Measurements from ENCODE around the gene NACAD. TPM values are rescaled to one million over a fixed set of nuclear protein-coding genes. Genes with fewer than 3 reads are reported as not detected.
A peak's percentile ranks its signal among the peaks of the same experiment; 100 is the strongest.

NACAD gene
- total RNA-seq, 4 donors from 2014 or later, result 0.89 to 2.0 (median 1.7) TPM

DNA sequence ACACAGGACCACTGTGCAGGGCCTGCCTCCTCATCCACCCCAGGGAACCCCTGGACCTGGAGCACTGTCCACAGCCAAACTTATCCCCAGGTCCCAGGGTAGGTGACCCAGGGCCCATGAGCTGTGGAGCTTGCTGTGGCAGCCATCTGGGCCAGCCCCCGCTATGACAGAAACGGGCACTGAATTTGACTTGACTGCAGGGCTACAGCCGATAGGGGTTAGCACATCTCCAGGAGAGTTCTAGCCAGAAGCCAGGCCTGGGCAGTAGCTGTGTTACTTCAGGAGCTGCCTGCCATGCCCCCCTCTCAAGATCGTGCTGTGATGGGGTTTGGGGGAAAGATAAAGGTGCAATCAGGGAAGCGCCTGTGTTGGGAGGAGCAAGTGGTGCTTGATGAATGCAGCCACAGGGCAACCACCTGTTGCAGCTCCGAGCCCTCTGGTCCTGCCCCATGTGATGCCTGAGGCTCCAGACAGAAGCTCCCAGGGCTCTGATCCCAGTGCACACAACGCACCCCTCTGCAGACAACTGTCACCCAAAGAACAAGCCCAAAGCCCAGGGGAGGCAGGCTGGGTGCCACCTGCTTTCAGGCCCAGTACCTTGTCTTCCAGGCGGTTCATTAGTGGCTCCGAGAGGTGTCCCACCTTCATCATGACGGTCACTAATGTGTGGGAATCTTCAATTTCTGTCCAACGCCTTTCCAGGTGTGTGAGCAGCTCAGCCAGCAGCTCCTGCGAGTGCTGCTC, 16.2 kb upstream of the NACAD start:
- intact Hi-C loops (cut with DNase I; ENCODE audit: low total_unique reads), result no loop called here
- TF ChIP-seq CTCF (IDR thresholded peaks at IDR 0.05) (no peak), POLR2A (IDR thresholded peaks at IDR 0.05) (no peak)
- no peak overlapping the region for H3K4me3 ChIP-seq (ENCODE audit: low read depth, poor library complexity, severe bottlenecking)
- WGBS, 2 donors, result 84 to 94% methylated on average over 12 of the region's 12 CpGs
- DNase-seq (ENCODE audit: low spot score in 2 of 2), result peak in 1 of 2 donors; percentile 67

DNA sequence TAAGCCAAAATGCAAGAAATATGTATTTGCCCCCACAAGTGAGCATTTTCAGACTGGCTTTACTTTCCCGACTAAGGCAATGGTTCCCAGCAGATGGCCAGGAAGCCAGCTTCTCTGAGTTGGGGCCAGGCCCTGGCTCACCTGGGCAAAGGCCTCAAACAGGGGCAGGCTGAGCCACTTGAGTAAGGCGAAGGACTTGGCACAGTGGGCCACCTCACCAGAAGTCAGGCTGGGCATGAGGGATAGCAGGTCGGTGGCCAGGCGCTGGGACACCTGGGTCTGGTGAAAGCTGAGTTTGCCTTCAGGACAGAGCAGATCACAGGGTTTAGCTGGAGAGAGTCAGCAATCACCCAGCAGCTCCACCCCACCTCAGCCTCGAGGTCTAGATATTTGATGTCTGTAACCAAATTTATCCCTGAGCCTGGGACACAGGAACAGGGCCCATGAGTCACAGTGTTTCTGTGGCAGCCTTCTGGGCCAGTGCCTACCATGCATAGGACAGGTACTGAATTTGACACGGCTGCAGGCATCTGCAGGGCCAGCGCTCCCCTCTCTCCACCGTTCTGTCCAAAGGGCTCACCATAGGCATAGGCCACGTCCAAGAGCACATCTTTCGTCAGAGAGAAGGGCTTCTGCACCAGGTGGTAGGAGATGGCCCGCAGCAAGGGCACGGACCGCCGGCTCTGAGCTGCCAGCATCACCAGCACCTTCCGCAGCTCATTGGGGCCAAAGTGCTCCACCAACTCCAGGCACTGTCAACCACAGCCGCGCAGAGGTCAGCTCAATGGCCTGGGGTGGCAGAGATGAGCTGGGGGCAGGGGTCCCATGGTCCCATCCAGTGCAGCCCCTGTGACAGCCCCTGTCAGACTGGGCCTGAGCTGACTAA, 15.4 kb upstream of the NACAD start:
- intact Hi-C loops (cut with DNase I; ENCODE audit: low total_unique reads), result no loop called here
- H3K4me3 ChIP-seq (ENCODE audit: low read depth, poor library complexity, severe bottlenecking), result no peak overlapping the region
- WGBS, 2 donors, result 90 to 95% methylated on average over 17 of the region's 17 CpGs
- no peak for TF ChIP-seq POLR2A (IDR thresholded peaks at IDR 0.05)
- TF ChIP-seq CTCF (IDR thresholded peaks at IDR 0.05), result no peak
- peak in 1 of 2 donors; percentile 80 for DNase-seq (ENCODE audit: low spot score in 2 of 2)

- whole genome bisulfite sequencing, 2 donors, result 88 to 89% methylated on average over 14 of the region's 14 CpGs
Measured at GRCh38 chr7:45102785-45103712, 14.3 kb upstream of the NACAD start.

DNA sequence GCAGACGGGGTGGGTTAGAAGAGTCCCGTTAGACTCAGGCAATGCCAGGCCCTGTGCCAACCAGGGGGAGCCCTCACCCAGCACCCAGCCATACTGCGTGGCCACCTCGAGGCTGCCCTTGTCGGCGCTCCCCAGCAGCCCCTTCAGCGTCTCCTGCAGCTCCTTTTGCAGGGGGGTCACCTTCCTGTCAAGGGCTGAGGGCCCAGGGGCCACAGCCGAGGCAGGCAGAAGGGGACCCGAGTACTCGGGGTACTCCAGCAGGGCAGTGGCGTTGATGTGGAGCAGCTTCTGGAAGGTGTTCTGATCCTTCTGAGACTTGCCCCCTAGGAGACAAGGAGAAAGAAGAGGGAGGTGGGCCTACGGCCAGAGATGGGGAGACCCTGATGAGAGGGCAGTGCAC, 13.0 kb upstream of the NACAD start:
- no peak for DNase-seq (ENCODE audit: low spot score in 2 of 2)
- no peak overlapping the region for H3K4me3 ChIP-seq (ENCODE audit: low read depth, poor library complexity, severe bottlenecking)
- WGBS, 2 donors, result 91 to 93% methylated on average over 12 of the region's 12 CpGs
- intact Hi-C loops (cut with DNase I; ENCODE audit: low total_unique reads), result no loop called here
- TF ChIP-seq CTCF (IDR thresholded peaks at IDR 0.05), result no peak
- TF ChIP-seq POLR2A (IDR thresholded peaks at IDR 0.05), result no peak

More at GRCh38 chr7:45102785-45103712, 14.3 kb upstream of the NACAD start:
- DNase-seq (ENCODE audit: low spot score in 2 of 2), result no peak
- intact Hi-C loops (cut with DNase I; ENCODE audit: low total_unique reads), result no loop called here
- H3K4me3 ChIP-seq (ENCODE audit: low read depth, poor library complexity, severe bottlenecking), result no peak overlapping the region
- TF ChIP-seq CTCF (IDR thresholded peaks at IDR 0.05), result no peak
- no peak for TF ChIP-seq POLR2A (IDR thresholded peaks at IDR 0.05)

DNA sequence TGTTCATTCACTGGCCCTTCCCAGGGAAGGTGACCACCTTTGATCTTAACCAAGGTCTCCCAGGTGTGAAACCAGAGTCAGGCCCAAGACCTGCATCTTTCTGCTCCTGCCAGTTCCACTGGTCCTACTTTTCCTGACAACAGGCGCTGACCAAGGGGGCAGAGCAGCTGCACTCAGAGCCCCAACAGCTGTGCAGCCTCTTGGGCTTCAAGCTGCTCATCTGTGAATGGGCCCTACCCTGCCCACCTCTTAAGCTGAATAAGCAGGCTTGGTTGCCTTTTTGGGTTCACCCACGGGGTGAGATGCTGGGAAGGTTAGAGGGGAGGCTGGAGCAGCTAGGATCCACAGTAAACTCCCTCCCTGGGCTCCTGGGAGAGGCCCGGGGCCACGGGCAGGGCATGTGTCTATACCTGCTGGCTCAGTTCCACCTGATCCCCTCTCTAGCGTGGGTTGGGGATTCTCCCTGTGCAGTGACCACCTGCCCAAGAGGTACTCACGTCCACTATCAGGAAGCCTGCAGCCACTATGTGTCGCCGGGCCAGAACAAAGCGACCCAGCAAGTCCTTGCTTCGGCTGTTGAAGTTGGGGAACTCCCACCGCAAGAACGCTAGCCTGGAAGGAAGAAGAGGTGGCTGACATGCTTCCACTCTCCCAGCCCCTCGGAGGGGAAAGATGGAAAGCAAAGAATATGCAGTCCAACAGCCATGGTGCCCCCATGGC, 12.2 kb upstream of the NACAD start:
- no peak for DNase-seq (ENCODE audit: low spot score in 2 of 2)
- WGBS, 2 donors, result 88 to 98% methylated on average over 10 to 13 of the region's 13 CpGs
- intact Hi-C loops (cut with DNase I; ENCODE audit: low total_unique reads), result no loop called here
- no peak overlapping the region for H3K4me3 ChIP-seq (ENCODE audit: low read depth, poor library complexity, severe bottlenecking)
- TF ChIP-seq CTCF (IDR thresholded peaks at IDR 0.05), result no peak
- no peak for TF ChIP-seq POLR2A (IDR thresholded peaks at IDR 0.05)
